ENCODE data around the gene NPDC1. TPM values are rescaled to one million over a fixed set of nuclear protein-coding genes. Genes with fewer than 3 reads are reported as not detected.

The NPDC1 gene
- total RNA-seq, 1 donor from 2014 or later = 62.0 TPM

- Mint-ChIP-seq H3K9me3 (ENCODE audit: low read depth) (no peaks in the 10 kb centered on the region), H3K4me3 (ENCODE audit: low read depth) (no peak overlapping the region), H3K4me1 (ENCODE audit: low read depth) (peaks cover 2% of the 10 kb centered on the region), H3K27me3 (peaks cover 36% of the 10 kb centered on the region), H3K27ac (no peak overlapping the region), H3K36me3 (ENCODE audit: insufficient read depth) (no peaks in the 10 kb centered on the region)
- DNase-seq (ENCODE audit: low spot score, unreplicated experiment) = no peak
- TF ChIP-seq CTCF (IDR thresholded peaks at IDR 0.05; ENCODE audit: unreplicated experiment) = no peak
Observed at GRCh38 chr9:137050570-137050969, 4.6 kb upstream of the NPDC1 start.

- no peaks in the 10 kb centered on the region for H3K9me3 Mint-ChIP-seq (ENCODE audit: low read depth)
- TF ChIP-seq CTCF (IDR thresholded peaks at IDR 0.05; ENCODE audit: unreplicated experiment) = peak; percentile 63
- peaks cover 39% of the 10 kb centered on the region for H3K27me3 Mint-ChIP-seq
- no peak overlapping the region for H3K27ac Mint-ChIP-seq
- H3K4me1 Mint-ChIP-seq (ENCODE audit: low read depth) = peaks cover 4% of the 10 kb centered on the region
- H3K4me3 Mint-ChIP-seq (ENCODE audit: low read depth) = no peak overlapping the region
- no peaks in the 10 kb centered on the region for H3K36me3 Mint-ChIP-seq (ENCODE audit: insufficient read depth)
- peak; percentile 49 for DNase-seq (ENCODE audit: low spot score, unreplicated experiment)
Observed at GRCh38 chr9:137049544-137050449, 3.8 kb upstream of the NPDC1 start.

DNA sequence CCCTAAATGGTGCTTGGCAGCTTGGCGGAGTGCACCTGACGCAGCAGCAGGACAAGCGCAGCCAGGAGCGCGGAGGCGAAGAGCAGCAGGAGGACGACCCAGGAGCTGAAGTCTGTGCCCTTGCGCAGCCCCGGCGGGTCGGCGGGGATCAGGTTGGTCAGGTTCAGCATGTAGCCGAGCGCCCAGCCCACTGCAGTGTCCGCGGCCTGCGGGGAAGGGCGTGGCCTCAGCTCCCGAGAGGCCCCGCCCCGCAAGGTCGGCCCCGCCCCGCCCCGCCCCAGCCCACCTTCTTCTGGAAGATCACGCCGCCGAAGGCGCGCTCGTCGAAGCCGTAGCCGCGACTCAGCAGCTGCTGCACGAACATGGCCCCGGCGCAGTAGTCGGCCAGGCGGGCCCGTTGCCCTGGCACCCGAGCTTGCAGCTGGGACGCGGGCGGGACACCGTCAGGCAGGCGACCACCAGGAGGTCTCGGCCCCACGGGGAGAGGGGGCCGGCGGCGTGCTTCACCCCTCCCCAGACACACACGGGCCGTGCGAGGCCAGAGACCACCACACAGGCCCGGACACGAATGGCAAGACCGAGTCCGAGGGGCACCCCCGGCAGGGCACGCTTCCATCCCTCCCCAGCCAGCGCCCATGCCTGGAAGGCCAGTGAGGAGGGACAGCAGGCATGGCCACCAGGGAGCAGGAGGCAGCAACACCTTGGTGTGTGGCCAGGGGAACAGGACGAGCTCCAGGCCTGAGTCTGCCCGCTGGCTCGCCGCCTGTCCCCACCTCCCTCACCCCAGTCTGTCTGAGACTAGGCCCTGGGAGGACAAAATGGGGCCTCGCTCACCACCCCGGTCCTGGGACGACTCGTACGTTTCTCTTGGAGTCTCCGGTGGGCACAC, 2.9 kb upstream of the NPDC1 start:
- no peak for TF ChIP-seq CTCF (IDR thresholded peaks at IDR 0.05; ENCODE audit: unreplicated experiment)
- Mint-ChIP-seq H3K4me1 (ENCODE audit: low read depth) (peaks cover 2% of the 10 kb centered on the region), H3K4me3 (ENCODE audit: low read depth) (no peak overlapping the region), H3K36me3 (ENCODE audit: insufficient read depth) (no peaks in the 10 kb centered on the region), H3K9me3 (ENCODE audit: low read depth) (no peaks in the 10 kb centered on the region), H3K27me3 (peaks cover 37% of the 10 kb centered on the region), H3K27ac (no peak overlapping the region)
- DNase-seq (ENCODE audit: low spot score, unreplicated experiment) = no peak

DNA sequence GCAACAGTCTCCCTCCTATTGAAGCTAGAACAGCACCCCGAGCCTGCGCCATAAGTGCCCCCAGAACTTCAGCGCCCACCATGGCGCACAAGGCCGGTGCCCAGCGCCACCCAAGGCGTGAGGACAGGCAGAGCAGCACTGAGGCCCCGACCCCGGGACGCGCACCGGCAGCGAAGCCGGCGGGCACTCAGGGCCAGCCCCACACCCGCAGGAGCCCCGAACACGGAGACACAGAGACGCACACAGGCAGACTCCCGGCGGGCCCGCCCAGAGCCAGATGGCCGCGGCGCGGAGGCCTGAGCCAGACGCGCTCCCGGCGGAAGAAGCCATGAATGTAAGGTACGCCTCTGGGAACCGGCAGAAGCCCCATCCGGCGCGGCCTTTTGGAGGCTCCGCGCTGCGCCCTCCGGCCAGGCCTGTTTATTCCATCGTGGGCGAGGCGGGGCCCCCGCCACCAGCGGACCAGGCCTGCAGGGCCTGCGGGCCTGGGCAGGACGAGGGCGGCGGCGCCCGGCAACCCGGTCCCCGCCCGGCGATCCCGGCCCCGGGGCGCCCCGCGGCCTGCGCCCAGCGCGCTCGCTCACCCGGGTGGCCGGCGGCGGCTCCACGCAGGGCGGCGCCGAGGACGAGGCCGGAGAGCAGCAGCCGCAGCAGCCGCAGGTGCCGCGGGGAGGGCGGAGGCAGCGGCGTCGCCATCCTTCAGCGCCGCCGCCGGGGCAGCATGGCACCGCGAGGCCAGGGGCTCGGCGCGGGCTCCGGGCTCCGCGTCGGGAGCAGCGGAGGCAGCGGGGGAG, 486 bp downstream of the NPDC1 start:
- DNase-seq (ENCODE audit: low spot score, unreplicated experiment) = no peak
- Mint-ChIP-seq H3K27me3 (peaks cover 23% of the 10 kb centered on the region), H3K36me3 (ENCODE audit: insufficient read depth) (no peaks in the 10 kb centered on the region)

More for the DNA sequence above, 486 bp downstream of the NPDC1 start:
- peaks cover 2% of the 10 kb centered on the region for H3K4me1 Mint-ChIP-seq (ENCODE audit: low read depth)
- H3K4me3 Mint-ChIP-seq (ENCODE audit: low read depth) = peak overlapping the region; percentile 73
- no peak for TF ChIP-seq CTCF (IDR thresholded peaks at IDR 0.05; ENCODE audit: unreplicated experiment)
- no peaks in the 10 kb centered on the region for H3K9me3 Mint-ChIP-seq (ENCODE audit: low read depth)
- no peak overlapping the region for H3K27ac Mint-ChIP-seq
